DND-41 (cell line): ENCODE data around the gene MXD3.

Experiments
- CTCF ChIP-seq: IDR thresholded peaks from 2 replicates; pipeline ENCODE4 v1.5.1; 2012; ENCODE audit warnings: borderline replicate concordance, low read length, moderate library complexity, mild to moderate bottlenecking; ENCODE audit not compliant: poor library complexity, severe bottlenecking; ENCODE audit errors: extremely low read depth
- EZH2 ChIP-seq: IDR thresholded peaks from 3 replicates; pipeline ENCODE4 v1.6.1; 2012; ENCODE audit warnings: borderline replicate concordance, low read depth, mild to moderate bottlenecking, moderate library complexity, low read length, inconsistent platforms; ENCODE audit not compliant: severe bottlenecking

GRCh38 chr5:177355868-177356168 lies 44.1 kb upstream of the MXD3 start:
- no peak for TF ChIP-seq EZH2
- no peak for TF ChIP-seq CTCF
